ENCODE data around the gene TSBP1. TPM values are rescaled to one million over a fixed set of nuclear protein-coding genes. Genes with fewer than 3 reads are reported as not detected.
A peak's percentile ranks its signal among the peaks of the same experiment; 100 is the strongest.
"Not testable (repeated sequence)": the region's sequence is repeated elsewhere in the genome, so short reads cannot be mapped to it uniquely, and the experiment has no call there.

TSBP1 gene
- total RNA-seq, 1 donor from 2014 or later, result not detected

- no peak for DNase-seq
Observed at GRCh38 chr6:32288426-32288825, 83.3 kb downstream of the TSBP1 start.

- not testable (repeated sequence) for DNase-seq
Observed at GRCh38 chr6:32273801-32274577, 97.7 kb downstream of the TSBP1 start.

GRCh38 chr6:32271429-32271828 lies 100.3 kb downstream of the TSBP1 start:
- no peak for DNase-seq

GRCh38 chr6:32268459-32268858 lies 103.2 kb downstream of the TSBP1 start:
- not testable (repeated sequence) for DNase-seq

GRCh38 chr6:32267035-32267434 lies 104.7 kb downstream of the TSBP1 start:
- no peak for DNase-seq

- DNase-seq, result not testable (repeated sequence)
Observed at GRCh38 chr6:32257262-32257661, 114.4 kb downstream of the TSBP1 start.

GRCh38 chr6:32255199-32256153 lies 116.2 kb downstream of the TSBP1 start:
- DNase-seq, result peak; percentile 91

GRCh38 chr6:32254761-32255198 lies 116.9 kb downstream of the TSBP1 start:
- no peak for DNase-seq

- DNase-seq, result no peak
Observed at GRCh38 chr6:32252331-32253009, 119.2 kb downstream of the TSBP1 start.

- DNase-seq, result no peak
Observed at GRCh38 chr6:32249262-32249661, 122.4 kb downstream of the TSBP1 start.

- DNase-seq, result no peak
Observed at GRCh38 chr6:32247401-32247800, 124.3 kb downstream of the TSBP1 start.

GRCh38 chr6:32244946-32245398 lies 126.7 kb downstream of the TSBP1 start:
- DNase-seq, result peak; percentile 95

GRCh38 chr6:32244270-32244669 lies 127.4 kb downstream of the TSBP1 start:
- DNase-seq, result peak; percentile 59

Small RNAs within 50 kb of the gene (small RNA-seq; reads per million reads assigned to genes)
- not detected for gene RNU6-603P (ENCODE audit: low replicate concordance)

Other genes with a start within 250 kb of the TSBP1 start
- gene ATF6B, start 243.7 kb downstream of the TSBP1 start, total RNA-seq, result 40.8 TPM
- gene FKBPL, start 241.6 kb downstream of the TSBP1 start, total RNA-seq, result 3.3 TPM
- 1.2 TPM for gene PRRT1, start 220.0 kb downstream of the TSBP1 start, total RNA-seq
- 37.6 TPM for gene PPT2, start 217.8 kb downstream of the TSBP1 start, total RNA-seq
- 31.3 TPM for gene EGFL8, start 207.3 kb downstream of the TSBP1 start, total RNA-seq
- gene AGPAT1, start 195.8 kb downstream of the TSBP1 start, total RNA-seq, result 12.9 TPM
- 63.5 TPM for gene RNF5, start 193.5 kb downstream of the TSBP1 start, total RNA-seq
- 4.8 TPM for gene AGER, start 187.7 kb downstream of the TSBP1 start, total RNA-seq
- 96.6 TPM for gene PBX2, start 181.7 kb downstream of the TSBP1 start, total RNA-seq
- gene GPSM3, start 179.3 kb downstream of the TSBP1 start, total RNA-seq, result 1.5 TPM
- gene NOTCH4, start 147.8 kb downstream of the TSBP1 start, total RNA-seq, result 10.6 TPM
- not detected for gene BTNL2, start 35.3 kb upstream of the TSBP1 start, total RNA-seq
- 43.7 TPM for gene HLA-DRA, start 68.0 kb upstream of the TSBP1 start, total RNA-seq
- 0.31 TPM for gene HLA-DRB5, start 158.4 kb upstream of the TSBP1 start, total RNA-seq
- 12.9 TPM for gene HLA-DRB1, start 217.9 kb upstream of the TSBP1 start, total RNA-seq

Data from tongue (tissue), 3 donors.